SU-DHL-6 (cell line): ENCODE measurements around the gene AEBP1.

ENCODE experiments used
- H2AFZ ChIP-seq: fragments of 200-600 bp; sonication (generic); 2 replicates; pipeline ENCODE4 v1.6.1; 2014; ENCODE audit warnings: low read depth, mild to moderate bottlenecking, moderate library complexity, mixed read lengths, antibody characterized with exemption, low read length; ENCODE audit not compliant: severe bottlenecking
- H3F3A ChIP-seq: fragments of 200-600 bp; shearing (Covaris generic); 2 replicates; pipeline ENCODE4 v1.6.0; 2016; ENCODE audit warnings: antibody characterized with exemption, mild to moderate bottlenecking; ENCODE audit not compliant: insufficient read depth
- H3K27ac ChIP-seq: fragments of 200-600 bp; sonication (generic); 2 replicates; pipeline ENCODE4 v1.5.1; 2016; ENCODE audit warnings: low read depth, mild to moderate bottlenecking, low read length, moderate library complexity, mixed read lengths
- H3K27me3 ChIP-seq: fragments of 200-600 bp; sonication (generic), shearing (Covaris generic); 2 replicates; pipeline ENCODE4 v1.6.0; 2014; ENCODE audit warnings: mild to moderate bottlenecking, low read length
- H3K36me3 ChIP-seq: fragments of 200-600 bp; sonication (generic); 2 replicates; pipeline ENCODE4 v1.6.1; 2014; ENCODE audit warnings: mild to moderate bottlenecking, low read length, mixed read lengths
- H3K4me2 ChIP-seq: fragments of 300-600, 200-600 bp; shearing (Covaris generic), sonication (generic); 2 replicates; pipeline ENCODE4 v1.6.0; 2014; ENCODE audit warnings: low read length, low read depth, mild to moderate bottlenecking; ENCODE audit not compliant: poor library complexity, severe bottlenecking
- H3K4me3 ChIP-seq: fragments of 200-600 bp; sonication (generic); 2 replicates; pipeline ENCODE4 v1.5.1; 2014; ENCODE audit warnings: antibody characterized with exemption, low read length, mild to moderate bottlenecking, mixed read lengths; ENCODE audit not compliant: insufficient read depth, poor library complexity, severe bottlenecking
- H3K79me2 ChIP-seq: fragments of 200-600 bp; sonication (generic); 2 replicates; pipeline ENCODE4 v1.6.1; 2014; ENCODE audit warnings: mild to moderate bottlenecking, low read length, moderate library complexity; ENCODE audit not compliant: insufficient read depth
- H3K9ac ChIP-seq: fragments of 200-600 bp; sonication (generic); 2 replicates; pipeline ENCODE4 v1.7.0; 2014; ENCODE audit warnings: mild to moderate bottlenecking, low read length
- H3K9me2 ChIP-seq: fragments of 200-600 bp; sonication (generic); replicated peaks from 2 replicates; pipeline ENCODE4 v1.6.1; 2014; ENCODE audit warnings: low read length; ENCODE audit not compliant: insufficient read depth
- H3K9me3 ChIP-seq: fragments of 200-600 bp; sonication (generic); 2 replicates; pipeline ENCODE4 v1.6.1; 2014; ENCODE audit warnings: low read length, mixed read lengths; ENCODE audit not compliant: insufficient read depth
- H4K20me1 ChIP-seq: fragments of 200-600 bp; sonication (generic); 2 replicates; pipeline ENCODE4 v1.6.1; 2014; ENCODE audit warnings: low read depth, mild to moderate bottlenecking, antibody characterized with exemption, low read length, moderate library complexity, mixed read lengths
- EZH2phosphoT487 ChIP-seq: fragments of 200-600 bp; sonication (generic), shearing (Covaris generic); conservative IDR thresholded peaks from 2 replicates; pipeline ENCODE4 v1.6.1; 2018; ENCODE audit warnings: mild to moderate bottlenecking, antibody characterized with exemption, low read length, moderate library complexity, mixed read lengths
- TF ChIP-seq, protein P1 (sequence below): fragments of 200-600 bp; sonication (generic); IDR thresholded peaks from one replicate; pipeline ENCODE4 v1.5.1; 2017; ENCODE audit warnings: antibody characterized with exemption, mild to moderate bottlenecking, low read length, moderate library complexity; ENCODE audit not compliant: insufficient read depth, poor library complexity, severe bottlenecking

AEBP1 gene

DNA sequence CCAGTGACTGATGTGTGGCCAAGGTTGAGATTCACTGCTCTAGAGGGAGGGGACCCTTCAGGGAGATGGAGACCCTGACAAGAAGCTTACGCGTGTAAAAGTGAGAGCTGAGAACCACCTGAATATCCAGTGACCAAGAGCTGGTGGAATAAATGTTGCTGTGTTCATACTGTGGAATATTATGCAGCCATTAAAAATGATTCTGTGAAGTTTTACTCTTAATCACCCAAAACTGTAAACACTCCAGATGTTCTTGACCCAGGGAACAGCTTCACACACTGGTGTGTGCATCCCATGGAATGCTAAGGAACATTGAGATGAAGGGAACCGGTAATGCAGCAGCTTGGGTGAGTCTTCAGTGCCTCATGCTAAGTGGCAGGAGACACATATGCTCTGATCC, 17.5 kb upstream of the AEBP1 start:
- Histone ChIP-seq H3K9ac (no peak overlapping the region), H4K20me1 (no peaks in the 10 kb centered on the region), H3K79me2 (no peaks in the 10 kb centered on the region), H3K4me3 (no peak overlapping the region), H3F3A (peaks cover 9% of the 10 kb centered on the region), H3K9me3 (no peaks in the 10 kb centered on the region), H3K9me2 (no peaks in the 10 kb centered on the region), H3K27me3 (no peaks in the 10 kb centered on the region), H3K4me2 (no peak overlapping the region), H3K36me3 (no peaks in the 10 kb centered on the region), H3K27ac (no peak overlapping the region), H2AFZ (no peak overlapping the region)
- TF ChIP-seq EZH2phosphoT487: no peak
- TF ChIP-seq, protein P1, sequence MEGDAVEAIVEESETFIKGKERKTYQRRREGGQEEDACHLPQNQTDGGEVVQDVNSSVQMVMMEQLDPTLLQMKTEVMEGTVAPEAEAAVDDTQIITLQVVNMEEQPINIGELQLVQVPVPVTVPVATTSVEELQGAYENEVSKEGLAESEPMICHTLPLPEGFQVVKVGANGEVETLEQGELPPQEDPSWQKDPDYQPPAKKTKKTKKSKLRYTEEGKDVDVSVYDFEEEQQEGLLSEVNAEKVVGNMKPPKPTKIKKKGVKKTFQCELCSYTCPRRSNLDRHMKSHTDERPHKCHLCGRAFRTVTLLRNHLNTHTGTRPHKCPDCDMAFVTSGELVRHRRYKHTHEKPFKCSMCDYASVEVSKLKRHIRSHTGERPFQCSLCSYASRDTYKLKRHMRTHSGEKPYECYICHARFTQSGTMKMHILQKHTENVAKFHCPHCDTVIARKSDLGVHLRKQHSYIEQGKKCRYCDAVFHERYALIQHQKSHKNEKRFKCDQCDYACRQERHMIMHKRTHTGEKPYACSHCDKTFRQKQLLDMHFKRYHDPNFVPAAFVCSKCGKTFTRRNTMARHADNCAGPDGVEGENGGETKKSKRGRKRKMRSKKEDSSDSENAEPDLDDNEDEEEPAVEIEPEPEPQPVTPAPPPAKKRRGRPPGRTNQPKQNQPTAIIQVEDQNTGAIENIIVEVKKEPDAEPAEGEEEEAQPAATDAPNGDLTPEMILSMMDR: no peak

DNA sequence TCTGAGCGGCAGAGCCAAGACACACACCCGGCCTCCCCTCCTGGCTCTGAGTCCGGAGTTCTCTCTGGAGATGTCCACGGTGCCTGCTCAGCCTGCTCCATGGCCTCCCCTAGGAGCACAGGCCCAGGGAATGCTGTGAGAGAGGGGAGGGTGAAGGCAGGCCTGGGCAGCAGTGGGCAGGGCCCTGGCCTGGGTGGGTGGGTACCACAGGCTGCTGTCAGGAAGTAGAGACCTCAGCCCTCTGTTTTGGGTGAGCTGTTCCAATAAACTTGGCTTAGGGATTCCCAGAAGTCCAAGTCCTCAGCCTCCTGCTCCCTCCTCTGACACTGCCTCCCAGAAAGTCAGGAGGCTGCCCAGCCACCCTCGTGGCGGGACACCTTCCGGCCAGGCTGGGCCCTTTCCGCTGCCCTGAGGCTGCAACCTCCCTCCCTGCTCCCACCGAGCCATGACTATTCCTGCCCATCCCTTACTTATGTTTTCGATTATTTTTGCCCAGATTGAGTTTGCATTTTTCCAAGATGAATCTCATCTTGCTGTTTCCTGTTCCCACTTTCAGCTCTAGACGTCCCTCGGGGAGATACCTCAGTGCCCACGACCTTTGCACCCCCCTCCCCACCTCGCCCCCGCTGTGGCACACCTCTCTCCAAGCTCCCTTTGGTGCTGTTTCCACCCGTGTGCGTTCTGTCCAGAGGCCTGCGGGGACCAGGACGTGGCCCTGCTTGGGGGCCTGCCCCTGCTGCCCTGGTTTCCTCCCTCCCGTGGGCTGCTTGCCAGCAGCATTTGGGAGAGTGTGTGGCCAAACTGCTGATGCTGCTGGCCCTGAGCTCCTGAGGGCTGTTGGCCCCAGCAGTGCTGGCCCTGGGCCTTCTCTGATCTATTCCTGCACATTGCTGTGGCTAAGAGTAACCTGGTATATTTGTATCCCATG, 16.0 kb upstream of the AEBP1 start:
- Histone ChIP-seq H3K9me2 (no peaks in the 10 kb centered on the region), H3K27ac (no peak overlapping the region), H4K20me1 (no peaks in the 10 kb centered on the region), H3K27me3 (no peaks in the 10 kb centered on the region), H3K9me3 (no peaks in the 10 kb centered on the region), H3K4me2 (no peak overlapping the region), H3K4me3 (no peak overlapping the region), H3K79me2 (no peaks in the 10 kb centered on the region), H3F3A (peaks cover 5% of the 10 kb centered on the region), H3K36me3 (no peaks in the 10 kb centered on the region), H2AFZ (no peak overlapping the region), H3K9ac (no peak overlapping the region)
- TF ChIP-seq EZH2phosphoT487: no peak
- TF ChIP-seq, protein P1: no peak

DNA sequence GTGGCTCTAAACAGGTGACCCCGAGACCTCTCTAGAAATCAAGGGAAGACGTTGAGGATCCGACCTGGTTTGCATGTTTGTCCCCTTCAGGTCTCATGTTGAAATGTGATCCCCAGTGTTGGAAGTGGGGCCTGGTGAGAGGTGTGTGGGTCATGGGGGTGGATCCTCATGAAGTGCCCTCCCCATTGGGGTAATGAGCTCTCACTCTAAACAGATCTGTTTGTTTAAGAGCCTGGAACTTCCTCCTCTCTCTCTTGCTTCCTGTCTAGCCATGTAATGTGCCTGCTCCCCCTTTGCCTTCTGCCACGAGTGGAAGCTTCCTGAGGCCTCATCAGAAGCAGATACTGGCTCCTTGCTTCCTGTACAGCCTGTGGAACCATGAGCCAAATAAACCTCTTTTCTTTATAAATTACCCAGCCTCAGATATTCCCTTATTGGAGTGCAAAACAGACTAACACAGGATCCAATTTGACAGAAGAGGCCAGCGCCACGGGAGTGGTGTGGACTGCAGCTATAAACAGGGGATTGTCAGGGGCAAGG, 11.0 kb upstream of the AEBP1 start:
- no peak for TF ChIP-seq EZH2phosphoT487
- TF ChIP-seq, protein P1: no peak

More for the DNA sequence above, 11.0 kb upstream of the AEBP1 start:
- Histone ChIP-seq H3K27me3 (no peaks in the 10 kb centered on the region), H3K36me3 (no peaks in the 10 kb centered on the region), H3K79me2 (no peaks in the 10 kb centered on the region), H3F3A (no peaks in the 10 kb centered on the region), H3K4me3 (no peak overlapping the region), H3K9me3 (no peaks in the 10 kb centered on the region), H4K20me1 (no peaks in the 10 kb centered on the region), H2AFZ (no peak overlapping the region), H3K9ac (no peak overlapping the region), H3K9me2 (no peaks in the 10 kb centered on the region), H3K27ac (no peak overlapping the region), H3K4me2 (no peak overlapping the region)
